GM18511 (cell line): ENCODE results near the gene RPL34.

ENCODE experiments used
- ATAC-seq: cut with Tn5 transposase; IDR thresholded peaks from one replicate; pipeline ENCODE4 v1.9.1; 2021; ENCODE audit warnings: mild to moderate bottlenecking, moderate library complexity; ENCODE audit not compliant: unreplicated experiment

The RPL34 gene

DNA sequence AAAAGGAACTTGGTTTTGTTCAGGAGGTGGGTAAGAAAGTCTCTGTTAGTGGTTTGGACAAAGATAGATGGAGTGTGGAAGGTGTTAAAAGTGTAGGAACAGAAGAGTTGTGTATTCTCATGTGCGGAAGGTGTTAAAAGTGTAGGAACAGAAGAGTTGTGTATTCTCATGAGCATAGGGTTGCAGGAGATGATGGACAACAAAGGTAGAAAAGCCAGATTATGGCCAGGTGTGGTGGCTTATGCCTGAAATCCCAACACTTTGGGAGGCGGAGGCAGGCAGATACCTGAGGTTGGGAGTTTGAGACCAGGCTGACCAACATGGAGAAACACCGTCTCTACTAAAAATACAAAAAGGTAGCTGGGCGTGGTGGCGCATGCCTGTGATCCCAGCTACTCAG is 2.5 kb downstream of the RPL34 start:
- no peak for ATAC-seq

- ATAC-seq = no peak
These were observed 4.1 kb downstream of the RPL34 start for GRCh38 chr4:108624263-108625056.

GRCh38 chr4:108626056-108626455 is 5.7 kb downstream of the RPL34 start:
- ATAC-seq = no peak

GRCh38 chr4:108628411-108628810 is 8.0 kb downstream of the RPL34 start:
- no peak for ATAC-seq

DNA sequence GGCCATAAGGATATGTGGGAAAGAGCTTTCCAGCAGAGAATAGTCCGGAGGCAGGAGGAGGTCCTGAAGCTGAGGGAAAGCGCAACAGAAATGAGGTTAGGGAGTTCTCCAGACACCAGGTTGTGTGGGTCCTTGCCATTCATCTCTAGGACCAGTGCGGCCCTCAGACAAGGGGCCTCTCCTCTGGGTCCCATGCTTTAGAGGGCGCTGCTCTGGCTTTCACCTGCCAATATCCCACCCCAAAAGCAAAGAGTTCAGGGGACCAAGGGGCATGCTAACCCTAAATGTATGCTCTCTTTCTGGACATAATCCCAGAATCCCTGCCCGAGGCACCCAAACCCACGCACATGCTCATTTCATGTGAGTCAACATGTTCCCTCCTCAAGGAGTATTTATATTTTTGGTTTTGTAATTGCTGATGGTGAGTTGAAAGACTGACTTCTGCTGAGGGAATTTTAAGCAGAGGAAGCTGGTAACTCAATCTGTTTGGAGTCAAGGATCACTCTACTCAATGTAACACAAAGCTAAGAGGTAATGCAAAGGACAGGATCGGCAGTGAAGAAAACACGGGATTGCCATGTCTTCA is 14.8 kb downstream of the RPL34 start:
- no peak for ATAC-seq

GRCh38 chr4:108636246-108636645 is 15.9 kb downstream of the RPL34 start:
- no peak for ATAC-seq

- no peak for ATAC-seq
These were observed 17.5 kb downstream of the RPL34 start for GRCh38 chr4:108637856-108638255.

GRCh38 chr4:108644237-108644636 is 23.9 kb downstream of the RPL34 start:
- ATAC-seq = no peak

DNA sequence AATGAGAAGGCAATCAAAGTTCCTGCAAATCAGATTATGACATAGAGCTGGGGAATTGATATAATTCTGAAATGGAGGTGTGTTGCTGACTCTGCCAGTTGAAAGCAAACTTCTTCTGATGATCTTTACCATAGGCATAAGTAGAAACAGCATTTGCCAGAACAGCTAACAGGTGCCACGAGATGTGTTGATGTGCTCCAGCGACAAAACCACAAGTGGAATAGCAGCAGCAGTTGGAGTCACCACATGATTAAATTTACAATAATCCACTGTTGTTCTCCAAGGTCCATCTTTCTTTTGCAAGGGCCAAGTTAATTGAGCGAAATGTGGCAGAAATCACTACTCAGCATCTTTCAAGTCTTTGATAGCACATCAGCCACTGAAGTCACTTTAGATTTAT is 26.3 kb downstream of the RPL34 start:
- ATAC-seq = no peak

GRCh38 chr4:108649863-108650211 is 29.5 kb downstream of the RPL34 start:
- peak; percentile 32 for ATAC-seq

DNA sequence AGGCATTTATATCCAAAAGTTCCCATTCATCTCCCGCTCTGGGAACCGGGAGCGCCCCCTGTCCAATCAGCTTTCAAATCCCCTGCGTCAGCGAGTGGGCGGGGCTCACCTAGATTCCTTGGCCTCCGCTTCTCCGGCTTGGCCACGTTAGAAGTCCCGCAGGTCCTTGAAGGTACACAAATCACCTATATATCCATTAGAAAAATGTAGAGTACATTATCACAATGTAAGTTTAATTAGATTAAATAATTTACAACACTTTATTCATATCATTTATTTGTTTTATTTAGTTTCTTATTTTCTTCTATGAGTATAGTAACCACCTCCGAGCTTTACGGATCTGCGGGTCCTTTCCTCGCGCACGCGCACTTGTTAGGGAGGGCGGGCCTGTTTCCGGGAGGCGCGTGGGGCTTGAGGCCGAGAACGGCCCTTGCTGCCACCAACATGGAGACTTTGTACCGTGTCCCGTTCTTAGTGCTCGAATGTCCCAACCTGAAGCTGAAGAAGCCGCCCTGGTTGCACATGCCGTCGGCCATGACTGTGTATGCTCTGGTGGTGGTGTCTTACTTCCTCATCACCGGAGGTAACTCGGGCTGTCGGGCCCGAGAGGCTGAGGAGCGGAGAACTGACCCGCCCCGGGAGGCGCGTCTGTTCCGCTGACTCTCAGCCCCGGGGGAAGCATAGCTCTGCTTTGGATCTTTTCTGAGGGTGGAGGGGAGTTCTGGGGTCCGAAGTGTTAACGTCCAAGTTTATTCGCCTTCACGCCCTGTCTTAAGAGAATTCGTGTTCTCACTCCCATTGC is 30.0 kb downstream of the RPL34 start, which contains the start of gene OSTC:
TSS of gene OSTC (plus strand) at position 388 of the 802 bp plus-strand sequence. CDS start at position 445, 57 bp downstream.
- ATAC-seq = peak; percentile 92

- ATAC-seq = peak; percentile 17
These were observed 30.8 kb downstream of the RPL34 start for GRCh38 chr4:108651014-108651791.

DNA sequence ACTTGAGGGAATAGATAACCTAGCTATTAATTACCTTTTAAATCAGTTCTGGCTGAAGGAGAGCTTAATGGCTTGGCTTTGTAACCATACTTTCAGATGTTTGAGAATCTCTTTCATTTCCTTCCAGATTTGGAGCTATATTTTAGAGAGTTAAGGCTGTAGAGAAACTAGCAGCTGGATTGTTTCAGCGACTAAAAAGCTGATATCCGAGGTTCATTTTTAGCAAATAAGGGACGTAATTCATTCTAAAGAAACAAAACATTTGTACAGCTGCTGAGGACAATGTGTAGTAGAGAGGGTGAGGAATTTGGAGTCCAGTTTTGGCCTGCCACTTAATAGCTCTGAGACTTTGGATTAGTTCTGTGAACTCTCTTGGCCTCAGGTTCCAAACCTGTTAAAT is 42.3 kb downstream of the RPL34 start:
- ATAC-seq = no peak

DNA sequence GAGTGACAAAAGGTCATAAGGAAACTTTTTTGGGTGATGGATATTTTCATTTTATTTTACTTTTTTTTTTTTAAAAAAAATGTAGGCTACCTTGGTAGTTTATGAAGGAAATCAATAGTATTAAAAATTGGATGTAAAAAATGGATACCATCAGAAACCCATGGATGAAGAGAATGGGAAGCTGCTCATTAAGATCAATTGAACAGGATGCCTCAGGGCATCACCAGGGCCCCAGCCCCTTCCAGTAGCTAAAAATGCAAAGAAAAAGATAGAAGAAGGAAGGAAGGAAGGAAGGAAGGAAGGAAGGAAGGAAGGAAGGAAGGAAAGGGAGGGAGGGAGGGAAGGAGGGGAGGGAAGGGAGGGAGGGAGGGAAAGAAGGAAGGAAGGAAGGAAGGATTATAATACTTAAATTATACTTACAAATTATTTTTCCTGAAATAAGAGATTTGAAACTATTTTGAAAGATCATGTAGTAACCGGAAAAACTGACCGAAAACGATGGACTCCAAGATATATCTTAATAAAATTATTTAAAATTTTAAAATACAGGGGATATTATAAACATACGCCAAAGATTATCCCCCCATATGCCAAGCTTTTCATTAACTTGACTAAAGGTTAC is 54.1 kb downstream of the RPL34 start:
- no peak for ATAC-seq
